T47D (cell line): ENCODE data around the gene CCSER1.

ENCODE experiments used
- DNase-seq, 2 experiments: peaks; one replicate each; pipeline versions ENCODE4 v3.0.0 to v3.0.0-alpha.2; 2011 to 2012; ENCODE audit warnings: low read depth in 1 of 2, low spot score in 1 of 2
- JUND ChIP-seq: IDR thresholded peaks from 2 replicates; pipeline ENCODE4 v1.6.1; 2012; ENCODE audit warnings: low read depth
- in situ Hi-C: cut with HindIII; loops from 2 replicates; pipeline ENCODE4 v1.10.0; 2016; ENCODE audit warnings: low sequenced_read_pairs, low pct_unique_long_range_greater_than_20kb

The CCSER1 gene

GRCh38 chr4:90127223-90127705, at the start of gene CCSER1:
Gene CCSER1 (plus strand): TSS chr4:90127394.
- no peak for TF ChIP-seq JUND
- in situ Hi-C loops: no loop called here
- DNase-seq: peak; percentile 17 to 94

- in situ Hi-C loops: no loop called here
- DNase-seq: no peak
Observed at GRCh38 chr4:90078440-90078839, 48.8 kb upstream of the CCSER1 start.

GRCh38 chr4:90080116-90080515, 47.1 kb upstream of the CCSER1 start:
- DNase-seq: no peak
- no peak for TF ChIP-seq JUND
- in situ Hi-C loops: no loop called here

More at GRCh38 chr4:90078440-90078839, 48.8 kb upstream of the CCSER1 start:
- TF ChIP-seq JUND: no peak

- no peak for DNase-seq
- in situ Hi-C loops: no loop called here
- no peak for TF ChIP-seq JUND
Observed at GRCh38 chr4:90081432-90082144, 45.6 kb upstream of the CCSER1 start.

- TF ChIP-seq JUND: no peak
- DNase-seq: no peak
- in situ Hi-C loops: no loop called here
Observed at GRCh38 chr4:90082449-90082848, 44.7 kb upstream of the CCSER1 start.

- DNase-seq: no peak
- in situ Hi-C loops: no loop called here
- TF ChIP-seq JUND: no peak
Observed at GRCh38 chr4:90084277-90084966, 42.8 kb upstream of the CCSER1 start.

GRCh38 chr4:90084967-90085295, 42.3 kb upstream of the CCSER1 start:
- no peak for DNase-seq
- no peak for TF ChIP-seq JUND
- in situ Hi-C loops: no loop called here

GRCh38 chr4:90093526-90093925, 33.7 kb upstream of the CCSER1 start:
- no peak for TF ChIP-seq JUND
- in situ Hi-C loops: no loop called here
- DNase-seq: no peak

- DNase-seq: no peak
- in situ Hi-C loops: no loop called here
- no peak for TF ChIP-seq JUND
Observed at GRCh38 chr4:90095000-90095399, 32.2 kb upstream of the CCSER1 start.

GRCh38 chr4:90099812-90100211, 27.4 kb upstream of the CCSER1 start:
- no peak for DNase-seq
- in situ Hi-C loops: no loop called here
- TF ChIP-seq JUND: no peak

GRCh38 chr4:90103991-90104390, 23.2 kb upstream of the CCSER1 start:
- no peak for DNase-seq
- in situ Hi-C loops: no loop called here
- TF ChIP-seq JUND: no peak

GRCh38 chr4:90105274-90105673, 21.9 kb upstream of the CCSER1 start:
- no peak for DNase-seq
- TF ChIP-seq JUND: no peak
- in situ Hi-C loops: no loop called here

GRCh38 chr4:90112715-90113114, 14.5 kb upstream of the CCSER1 start:
- no peak for TF ChIP-seq JUND
- DNase-seq: no peak
- in situ Hi-C loops: no loop called here
